ENCODE measurements around the gene PLXDC1.

Gene PLXDC1

DNA sequence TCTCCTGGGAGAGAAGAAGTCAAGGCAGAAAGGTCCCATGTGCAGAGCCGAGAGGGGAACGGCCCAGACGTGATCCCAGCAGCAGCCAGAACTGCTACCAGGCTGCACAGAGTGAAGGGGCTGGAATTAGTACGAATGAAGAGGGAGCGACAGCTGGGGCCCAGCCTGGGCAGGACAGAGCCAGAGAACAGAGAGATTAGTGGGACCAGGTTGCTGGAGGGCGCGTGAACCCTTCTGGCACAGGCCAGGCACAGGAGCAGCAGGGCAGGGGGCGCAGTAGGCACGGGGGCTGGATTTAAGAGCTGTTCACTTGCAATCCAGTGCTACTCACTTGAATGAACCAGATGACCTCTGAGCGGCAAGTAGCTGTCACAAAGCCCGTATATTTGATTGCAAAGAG is 66.9 kb downstream of the PLXDC1 start:
- POLR2A ChIA-PET (ENCODE audit: low non-redundant PET), result no interaction called here
- H3K27ac ChIP-seq, result no peak overlapping the region
- CTCF ChIA-PET, result no interaction called here
- DNase-seq (ENCODE audit: low spot score), result no peak
- TF ChIP-seq, protein P1, sequence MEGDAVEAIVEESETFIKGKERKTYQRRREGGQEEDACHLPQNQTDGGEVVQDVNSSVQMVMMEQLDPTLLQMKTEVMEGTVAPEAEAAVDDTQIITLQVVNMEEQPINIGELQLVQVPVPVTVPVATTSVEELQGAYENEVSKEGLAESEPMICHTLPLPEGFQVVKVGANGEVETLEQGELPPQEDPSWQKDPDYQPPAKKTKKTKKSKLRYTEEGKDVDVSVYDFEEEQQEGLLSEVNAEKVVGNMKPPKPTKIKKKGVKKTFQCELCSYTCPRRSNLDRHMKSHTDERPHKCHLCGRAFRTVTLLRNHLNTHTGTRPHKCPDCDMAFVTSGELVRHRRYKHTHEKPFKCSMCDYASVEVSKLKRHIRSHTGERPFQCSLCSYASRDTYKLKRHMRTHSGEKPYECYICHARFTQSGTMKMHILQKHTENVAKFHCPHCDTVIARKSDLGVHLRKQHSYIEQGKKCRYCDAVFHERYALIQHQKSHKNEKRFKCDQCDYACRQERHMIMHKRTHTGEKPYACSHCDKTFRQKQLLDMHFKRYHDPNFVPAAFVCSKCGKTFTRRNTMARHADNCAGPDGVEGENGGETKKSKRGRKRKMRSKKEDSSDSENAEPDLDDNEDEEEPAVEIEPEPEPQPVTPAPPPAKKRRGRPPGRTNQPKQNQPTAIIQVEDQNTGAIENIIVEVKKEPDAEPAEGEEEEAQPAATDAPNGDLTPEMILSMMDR (conservative IDR thresholded peaks at IDR 0.05; ENCODE audit: low read depth), result no peak

DNA sequence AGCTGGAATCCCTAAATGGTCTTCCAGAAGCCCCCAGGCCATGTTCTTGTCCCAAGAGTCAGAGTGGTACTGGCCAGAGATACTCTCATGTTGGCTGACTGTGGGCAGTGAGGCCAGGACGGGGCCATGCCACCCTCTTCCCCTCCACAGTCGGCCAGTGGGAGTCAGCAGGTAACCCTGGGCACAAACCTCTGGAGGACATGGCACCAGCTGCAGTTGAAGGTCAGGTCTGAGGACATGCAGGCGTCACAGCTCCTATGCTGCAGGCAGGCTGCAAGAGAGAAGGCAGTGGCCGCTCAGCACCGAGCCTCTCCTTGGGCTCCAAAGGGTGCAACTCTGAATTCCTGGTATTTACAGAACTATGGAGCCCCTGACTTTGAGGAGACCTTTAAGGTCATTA is 68.2 kb downstream of the PLXDC1 start:
- TF ChIP-seq, protein P1 (conservative IDR thresholded peaks at IDR 0.05; ENCODE audit: low read depth), result no peak
- no peak for DNase-seq (ENCODE audit: low spot score)
- ChIA-PET POLR2A (ENCODE audit: low non-redundant PET) (interaction anchor here (0.8 kb wide), 1 partner anchor 235 kb away, joined by 3 read pairs; no protein-coding TSS in a partner anchor), CTCF (no interaction called here)
- H3K27ac ChIP-seq, result no peak overlapping the region

DNA sequence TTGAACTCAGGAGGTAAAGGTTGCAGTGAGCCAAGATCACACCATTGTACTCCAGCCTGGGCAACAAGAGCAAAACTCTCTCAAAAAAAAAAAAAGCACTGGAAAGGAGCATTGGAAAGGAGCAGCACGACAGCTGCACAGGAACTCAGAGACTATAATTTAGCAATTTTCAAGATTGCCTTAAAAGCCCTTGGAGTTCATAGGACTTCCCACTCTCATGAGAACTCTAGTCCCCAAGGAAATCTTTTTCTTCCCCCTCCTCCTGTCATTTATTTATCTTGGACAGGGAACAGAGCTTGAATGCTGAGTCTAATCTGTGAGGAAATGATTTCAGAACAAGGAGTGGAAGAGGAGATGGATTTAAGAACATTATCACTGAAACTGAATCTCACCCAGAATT is 69.0 kb downstream of the PLXDC1 start:
- POLR2A ChIA-PET (ENCODE audit: low non-redundant PET), result no interaction called here
- TF ChIP-seq, protein P1 (conservative IDR thresholded peaks at IDR 0.05; ENCODE audit: low read depth), result no peak
- no peak overlapping the region for H3K27ac ChIP-seq
- CTCF ChIA-PET, result no interaction called here
- DNase-seq (ENCODE audit: low spot score), result no peak

DNA sequence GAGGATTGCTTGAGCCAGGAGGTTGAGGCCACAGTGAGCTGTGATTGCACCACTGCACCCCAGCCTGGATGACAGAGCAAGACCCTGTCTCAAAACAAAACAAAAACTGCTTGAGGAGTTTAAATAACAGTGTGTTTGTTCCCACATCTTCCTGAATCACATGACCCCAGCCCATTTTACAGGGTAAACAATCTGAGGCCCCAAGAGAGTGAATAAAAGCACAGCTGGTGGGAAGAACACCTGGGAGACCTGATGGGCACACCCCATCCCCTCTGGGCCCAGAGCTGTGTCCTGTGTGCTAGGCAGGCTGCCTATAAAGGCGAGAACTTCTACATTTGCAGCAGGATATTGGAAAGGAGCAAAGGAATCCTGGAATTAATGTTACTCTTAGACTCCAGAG is 69.6 kb downstream of the PLXDC1 start:
- DNase-seq (ENCODE audit: low spot score), result no peak
- TF ChIP-seq, protein P1 (conservative IDR thresholded peaks at IDR 0.05; ENCODE audit: low read depth), result no peak
- CTCF ChIA-PET, result no interaction called here
- H3K27ac ChIP-seq, result no peak overlapping the region
- POLR2A ChIA-PET (ENCODE audit: low non-redundant PET), result no interaction called here

DNA sequence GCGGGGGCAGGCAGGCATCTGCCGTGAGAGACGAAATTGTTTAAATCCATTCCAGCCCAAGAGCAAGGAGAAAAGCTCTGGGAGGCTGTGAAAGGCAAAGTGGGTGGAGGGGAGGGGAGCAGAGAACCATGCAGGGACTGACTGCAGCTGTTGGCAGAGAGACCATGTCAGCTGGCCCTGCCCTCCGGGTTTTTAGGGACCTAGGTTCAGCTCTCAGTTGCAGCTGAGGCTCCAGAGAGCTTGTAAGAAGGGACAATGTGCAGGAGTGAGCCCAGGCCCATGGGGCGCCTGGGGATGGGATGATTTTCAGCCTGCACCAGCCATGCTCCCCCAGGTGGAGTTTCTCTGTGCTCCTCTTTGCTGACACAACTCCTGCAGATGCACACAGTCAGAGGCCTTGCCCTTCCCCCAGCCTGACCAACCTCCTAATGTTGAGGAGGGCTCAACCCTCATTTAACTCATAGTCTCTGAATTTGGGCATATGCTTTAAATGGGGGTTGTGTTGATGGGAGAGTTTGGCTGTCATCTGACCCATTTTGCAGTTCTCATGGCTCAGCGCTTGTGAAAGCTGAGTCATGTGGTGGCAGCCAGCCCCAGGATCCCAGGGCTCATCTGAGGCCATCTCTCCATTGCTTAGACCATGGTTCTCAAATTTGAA is 70.9 kb downstream of the PLXDC1 start:
- TF ChIP-seq, protein P1 (conservative IDR thresholded peaks at IDR 0.05; ENCODE audit: low read depth), result no peak
- H3K27ac ChIP-seq, result no peak overlapping the region
- CTCF ChIA-PET, result no interaction called here
- DNase-seq (ENCODE audit: low spot score), result no peak
- POLR2A ChIA-PET (ENCODE audit: low non-redundant PET), result no interaction called here

DNA sequence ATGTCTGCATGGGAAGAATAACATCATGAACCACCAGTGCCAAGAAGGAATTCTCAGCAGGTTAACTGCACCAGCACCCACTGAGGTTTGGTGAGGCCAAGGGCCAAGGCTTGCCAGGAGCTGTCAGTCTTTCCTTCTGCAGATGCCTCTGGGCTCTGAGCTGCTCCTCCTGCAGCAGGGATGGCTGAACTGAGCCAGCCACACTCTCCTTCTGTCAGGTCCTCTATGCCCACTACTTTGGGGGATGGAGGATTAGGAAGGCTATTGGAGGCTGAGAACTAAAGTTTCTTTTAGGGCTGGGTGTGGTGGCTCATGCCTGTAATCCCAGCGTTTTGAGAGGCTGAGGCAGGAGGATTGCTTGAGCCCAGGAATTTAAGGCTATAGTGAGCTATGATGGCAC is 71.6 kb downstream of the PLXDC1 start:
- ChIA-PET POLR2A (ENCODE audit: low non-redundant PET) (no interaction called here), CTCF (interaction anchor here (0.8 kb wide), 1 partner anchor 165 kb away, joined by 4 read pairs; no protein-coding TSS in a partner anchor)
- DNase-seq (ENCODE audit: low spot score), result no peak
- no peak overlapping the region for H3K27ac ChIP-seq
- TF ChIP-seq, protein P1 (conservative IDR thresholded peaks at IDR 0.05; ENCODE audit: low read depth), result no peak

All from RWPE1 (cell line).